ENCODE data around the gene GCFC2. TPM values are rescaled to one million over a fixed set of nuclear protein-coding genes. Genes with fewer than 3 reads are reported as not detected.

Gene GCFC2
- total RNA-seq, 1 experiment from 2014 or later: 24.5 TPM

DNA sequence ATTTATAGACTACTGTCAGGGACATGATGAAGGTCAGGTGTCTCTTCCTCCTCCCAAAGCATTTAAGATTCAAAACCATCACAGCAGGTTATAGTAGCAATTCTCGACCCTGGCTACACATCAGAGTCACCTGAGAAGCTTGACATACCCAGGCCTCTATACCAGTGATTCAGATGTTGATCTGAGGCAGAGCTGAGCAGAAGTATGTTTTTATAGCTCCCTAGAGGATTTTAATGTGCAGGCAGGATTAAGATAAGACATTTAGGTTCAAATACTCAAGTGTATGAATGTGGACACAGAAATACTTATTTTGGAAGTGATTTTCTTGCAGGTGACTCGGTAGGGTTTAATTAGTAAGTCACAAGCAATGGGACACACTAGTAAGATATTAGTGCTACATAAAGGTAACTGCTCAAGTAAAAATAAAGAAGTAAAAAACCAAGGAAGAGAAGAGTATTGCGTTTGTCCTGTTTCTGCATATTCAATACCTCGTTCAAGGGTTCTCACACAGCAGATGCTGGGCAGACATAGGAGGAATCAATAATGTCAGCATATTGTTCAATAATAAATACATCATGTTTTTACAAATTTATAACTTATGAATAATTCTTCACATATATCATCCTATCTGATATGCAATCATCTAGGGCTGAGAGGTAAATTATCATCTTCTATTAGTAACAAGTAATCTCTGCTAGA lies 7.0 kb downstream of the GCFC2 start:
- no TSS peak for BruUV-seq (replicated peaks)
- H3F3A ChIP-seq (ENCODE audit: low read length, unreplicated experiment): no peaks in the 10 kb centered on the region
- H4K20me1 ChIP-seq (ENCODE audit: low read length): no peaks in the 10 kb centered on the region
- H2AFZ ChIP-seq (ENCODE audit: low read length): no peak overlapping the region
- CTCF ChIA-PET: no interaction called here
- no peak overlapping the region for H3K9ac ChIP-seq (ENCODE audit: low read length)
- TF ChIP-seq EZH2 (IDR thresholded peaks at IDR 0.05; ENCODE audit: low read length, unreplicated experiment): no peak
- TF ChIP-seq, protein P1, sequence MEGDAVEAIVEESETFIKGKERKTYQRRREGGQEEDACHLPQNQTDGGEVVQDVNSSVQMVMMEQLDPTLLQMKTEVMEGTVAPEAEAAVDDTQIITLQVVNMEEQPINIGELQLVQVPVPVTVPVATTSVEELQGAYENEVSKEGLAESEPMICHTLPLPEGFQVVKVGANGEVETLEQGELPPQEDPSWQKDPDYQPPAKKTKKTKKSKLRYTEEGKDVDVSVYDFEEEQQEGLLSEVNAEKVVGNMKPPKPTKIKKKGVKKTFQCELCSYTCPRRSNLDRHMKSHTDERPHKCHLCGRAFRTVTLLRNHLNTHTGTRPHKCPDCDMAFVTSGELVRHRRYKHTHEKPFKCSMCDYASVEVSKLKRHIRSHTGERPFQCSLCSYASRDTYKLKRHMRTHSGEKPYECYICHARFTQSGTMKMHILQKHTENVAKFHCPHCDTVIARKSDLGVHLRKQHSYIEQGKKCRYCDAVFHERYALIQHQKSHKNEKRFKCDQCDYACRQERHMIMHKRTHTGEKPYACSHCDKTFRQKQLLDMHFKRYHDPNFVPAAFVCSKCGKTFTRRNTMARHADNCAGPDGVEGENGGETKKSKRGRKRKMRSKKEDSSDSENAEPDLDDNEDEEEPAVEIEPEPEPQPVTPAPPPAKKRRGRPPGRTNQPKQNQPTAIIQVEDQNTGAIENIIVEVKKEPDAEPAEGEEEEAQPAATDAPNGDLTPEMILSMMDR (conservative IDR thresholded peaks at IDR 0.05; ENCODE audit: low read depth, low read length): no peak
- DNase-seq (no peak), ATAC-seq (no peak)
- H3K36me3 ChIP-seq (ENCODE audit: low read depth, low read length): peaks cover 31% of the 10 kb centered on the region
- no peaks in the 10 kb centered on the region for H3K27me3 ChIP-seq (ENCODE audit: low read length)
- H3K9me3 ChIP-seq (ENCODE audit: low read length): no peaks in the 10 kb centered on the region
- peaks cover 13% of the 10 kb centered on the region for H3K4me1 ChIP-seq (ENCODE audit: insufficient read depth, low read length)
- no peaks in the 10 kb centered on the region for H3K9me2 ChIP-seq (replicated peaks; ENCODE audit: low read length)
- no peak overlapping the region for H3K4me3 ChIP-seq (ENCODE audit: low read length)
- H3K4me2 ChIP-seq (ENCODE audit: low read length): no peak overlapping the region
- H3K27ac ChIP-seq (ENCODE audit: low read length): no peak overlapping the region
- peaks cover 20% of the 10 kb centered on the region for H3K79me2 ChIP-seq (ENCODE audit: low read length)
- intact Hi-C loops (cut with micrococcal nuclease): no loop called here
- POLR2A ChIA-PET (ENCODE audit: unreplicated experiment): no interaction called here

- H3K79me2 ChIP-seq (ENCODE audit: low read length): peaks cover 8% of the 10 kb centered on the region; the same call in 1 of the 2 replicates
These were observed 8.1 kb downstream of the GCFC2 start for GRCh38 chr2:75702593-75702992.

GRCh38 chr2:75698918-75699317 lies 11.8 kb downstream of the GCFC2 start:
- no peaks in the 10 kb centered on the region for H3K4me1 ChIP-seq (ENCODE audit: insufficient read depth, low read length)
- H3K4me3 ChIP-seq (ENCODE audit: low read length): no peak overlapping the region
- CTCF ChIA-PET: no interaction called here
- H3K4me2 ChIP-seq (ENCODE audit: low read length): no peak overlapping the region
- no peak overlapping the region for H2AFZ ChIP-seq (ENCODE audit: low read length)
- H3K27ac ChIP-seq (ENCODE audit: low read length): no peak overlapping the region
- DNase-seq: no peak
- no peaks in the 10 kb centered on the region for H3K9me3 ChIP-seq (ENCODE audit: low read length)
- BruUV-seq (replicated peaks): no TSS peak
- POLR2A ChIA-PET (ENCODE audit: unreplicated experiment): no interaction called here
- no peaks in the 10 kb centered on the region for H3K27me3 ChIP-seq (ENCODE audit: low read length)
- intact Hi-C loops (cut with micrococcal nuclease): no loop called here
- H3F3A ChIP-seq (ENCODE audit: low read length, unreplicated experiment): no peaks in the 10 kb centered on the region
- no peak for ATAC-seq
- no peaks in the 10 kb centered on the region for H3K9me2 ChIP-seq (replicated peaks; ENCODE audit: low read length)
- TF ChIP-seq EZH2phosphoT487 (IDR thresholded peaks at IDR 0.05; ENCODE audit: borderline replicate concordance, low read length) (no peak), EZH2 (IDR thresholded peaks at IDR 0.05; ENCODE audit: low read length, unreplicated experiment) (no peak)
- TF ChIP-seq, protein P1 (conservative IDR thresholded peaks at IDR 0.05; ENCODE audit: low read depth, low read length): no peak
- H3K36me3 ChIP-seq (ENCODE audit: low read depth, low read length): peaks cover 22% of the 10 kb centered on the region
- H3K9ac ChIP-seq (ENCODE audit: low read length): no peak overlapping the region
- H4K20me1 ChIP-seq (ENCODE audit: low read length): no peaks in the 10 kb centered on the region
- H3K79me2 ChIP-seq (ENCODE audit: low read length): no peaks in the 10 kb centered on the region

More at GRCh38 chr2:75702593-75702992, 8.1 kb downstream of the GCFC2 start:
- H3K4me3 ChIP-seq (ENCODE audit: low read length): no peak overlapping the region
- ATAC-seq (no peak), DNase-seq (no peak)
- intact Hi-C loops (cut with micrococcal nuclease): no loop called here
- H2AFZ ChIP-seq (ENCODE audit: low read length): no peak overlapping the region
- H3K4me2 ChIP-seq (ENCODE audit: low read length): no peak overlapping the region
- H3F3A ChIP-seq (ENCODE audit: low read length, unreplicated experiment): no peaks in the 10 kb centered on the region
- ChIA-PET POLR2A (ENCODE audit: unreplicated experiment) (no interaction called here), CTCF (no interaction called here)
- H3K9ac ChIP-seq (ENCODE audit: low read length): no peak overlapping the region
- H3K27me3 ChIP-seq (ENCODE audit: low read length): no peaks in the 10 kb centered on the region
- H3K9me3 ChIP-seq (ENCODE audit: low read length): no peaks in the 10 kb centered on the region
- TF ChIP-seq EZH2 (IDR thresholded peaks at IDR 0.05; ENCODE audit: low read length, unreplicated experiment) (no peak), EZH2phosphoT487 (IDR thresholded peaks at IDR 0.05; ENCODE audit: borderline replicate concordance, low read length) (no peak)
- TF ChIP-seq, protein P1 (conservative IDR thresholded peaks at IDR 0.05; ENCODE audit: low read depth, low read length): no peak
- no peak overlapping the region for H3K27ac ChIP-seq (ENCODE audit: low read length)
- H3K4me1 ChIP-seq (ENCODE audit: insufficient read depth, low read length): peaks cover 11% of the 10 kb centered on the region; the same call in 1 of the 2 replicates
- no peaks in the 10 kb centered on the region for H3K9me2 ChIP-seq (replicated peaks; ENCODE audit: low read length)
- peaks cover 31% of the 10 kb centered on the region for H3K36me3 ChIP-seq (ENCODE audit: low read depth, low read length)
- BruUV-seq (replicated peaks): no TSS peak
- H4K20me1 ChIP-seq (ENCODE audit: low read length): no peaks in the 10 kb centered on the region
